Myocyte (in vitro differentiated cells): Measurements from ENCODE around the gene RASA4B. TPM values are rescaled to one million over a fixed set of nuclear protein-coding genes. Genes with fewer than 3 reads are reported as not detected.
"Not testable (repeated sequence)": the region's sequence is repeated elsewhere in the genome, so short reads cannot be mapped to it uniquely, and the experiment has no call there.

Experiments
- DNase-seq: peaks from one replicate; pipeline ENCODE4 v3.0.0-alpha.2; 2012; ENCODE audit warnings: low read depth
- polyA plus RNA-seq: library from polyadenylated mRNA; unstranded; fragments of >200 nt; gene quantifications from one replicate; pipeline ENCODE4 v1.2.1, GENCODE V29; 2012; ENCODE audit warnings: missing spikeins
- total RNA-seq: library from RNA; depleted of rRNA; stranded (reverse); fragments of >200 nt; gene quantifications from 2 replicates; pipeline ENCODE4 v1.2.3, GENCODE V29; 2014

RASA4B gene
- total RNA-seq, result 17.4 and 19.8 TPM in 2 replicates
- polyA plus RNA-seq, result 18.7 TPM

DNA sequence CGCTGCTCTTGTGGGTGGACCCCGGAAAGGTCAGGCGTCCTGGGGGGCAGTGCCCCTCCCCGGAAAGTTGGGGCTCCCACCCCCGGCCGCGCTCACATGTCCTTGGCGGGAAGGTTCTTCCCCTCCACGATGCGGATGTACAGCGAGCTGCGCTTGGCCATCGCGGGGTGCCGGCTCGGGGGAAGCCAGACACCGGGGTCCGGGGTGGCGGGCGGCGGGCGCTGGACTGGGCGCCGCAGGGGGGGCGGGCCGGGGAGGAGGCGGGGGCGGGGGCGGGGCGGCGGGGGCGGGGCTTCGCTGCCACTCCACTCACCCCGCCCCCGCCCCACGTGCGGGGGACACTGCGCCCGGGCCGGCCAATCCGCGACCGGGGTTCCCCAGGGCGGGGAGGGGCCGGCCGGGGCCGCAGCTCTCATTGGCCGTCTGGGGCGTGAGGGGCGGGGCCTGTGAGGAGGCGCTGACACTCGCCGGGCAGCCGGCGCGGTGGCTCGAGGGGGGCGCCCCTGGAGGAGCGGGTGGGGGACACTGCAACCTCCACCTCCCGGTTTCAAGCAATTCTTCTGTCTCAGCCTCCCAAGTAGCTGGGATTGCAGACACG is at the start of gene RASA4B:
Gene RASA4B, minus strand, starts transcription at position 228 of the 598 bp plus-strand sequence. Its CDS starts 67 bp downstream, at position 161.
- DNase-seq, result peak; percentile 1

DNA sequence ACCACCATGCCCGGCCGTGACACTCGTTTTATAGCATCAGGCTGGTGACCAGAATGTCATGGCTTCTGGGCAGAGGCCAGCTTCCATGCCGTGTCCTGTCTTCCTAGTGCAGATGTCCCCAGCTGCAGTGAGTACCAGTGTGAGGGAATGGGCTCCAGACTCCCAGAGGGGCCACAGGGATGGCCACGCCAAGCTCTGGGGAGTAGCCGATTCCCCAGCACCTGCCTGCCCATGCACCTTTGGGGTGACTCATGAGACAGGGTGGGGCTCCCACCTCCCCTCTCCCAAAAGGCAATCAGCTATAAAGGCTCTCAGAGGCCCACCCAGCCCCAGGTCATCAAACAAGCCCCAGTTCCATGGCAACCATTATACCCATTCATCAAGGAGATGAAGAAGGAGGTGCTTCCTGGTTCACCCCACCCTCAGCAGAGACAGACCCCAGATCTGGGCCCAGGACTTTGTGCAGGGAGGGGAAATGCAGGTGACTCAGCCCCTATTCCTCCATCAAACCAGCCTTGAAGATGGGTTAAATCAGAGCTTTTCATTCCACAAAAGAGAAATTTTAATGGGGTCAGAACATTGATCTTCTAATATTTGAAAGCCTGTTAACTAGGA is 33.3 kb upstream of the RASA4B start, which contains the start of gene SPDYE2:
Gene SPDYE2, plus strand, starts transcription at position 419 of the 615 bp plus-strand sequence. CDS start 2,030 bp downstream, outside the sequence.
- not testable (repeated sequence) for DNase-seq

GRCh38 chr7:102546353-102546752 is 28.8 kb upstream of the RASA4B start:
- not testable (repeated sequence) for DNase-seq

GRCh38 chr7:102545288-102545687 is 27.7 kb upstream of the RASA4B start:
- not testable (repeated sequence) for DNase-seq

- DNase-seq, result not testable (repeated sequence)
These were observed 26.8 kb upstream of the RASA4B start for GRCh38 chr7:102544372-102544771.

- DNase-seq, result not testable (repeated sequence)
These were observed 26.0 kb upstream of the RASA4B start, which contains the start of gene UPK3BL2 for GRCh38 chr7:102543596-102543995. UPK3BL2 (minus strand) TSS chr7:102543696; CDS start chr7:102543636, 60 bp downstream.

GRCh38 chr7:102542771-102543170 is 25.2 kb upstream of the RASA4B start:
- not testable (repeated sequence) for DNase-seq

GRCh38 chr7:102542083-102542482 is 24.5 kb upstream of the RASA4B start:
- not testable (repeated sequence) for DNase-seq

- not testable (repeated sequence) for DNase-seq
These were observed 23.0 kb upstream of the RASA4B start for GRCh38 chr7:102540604-102541003.

DNA sequence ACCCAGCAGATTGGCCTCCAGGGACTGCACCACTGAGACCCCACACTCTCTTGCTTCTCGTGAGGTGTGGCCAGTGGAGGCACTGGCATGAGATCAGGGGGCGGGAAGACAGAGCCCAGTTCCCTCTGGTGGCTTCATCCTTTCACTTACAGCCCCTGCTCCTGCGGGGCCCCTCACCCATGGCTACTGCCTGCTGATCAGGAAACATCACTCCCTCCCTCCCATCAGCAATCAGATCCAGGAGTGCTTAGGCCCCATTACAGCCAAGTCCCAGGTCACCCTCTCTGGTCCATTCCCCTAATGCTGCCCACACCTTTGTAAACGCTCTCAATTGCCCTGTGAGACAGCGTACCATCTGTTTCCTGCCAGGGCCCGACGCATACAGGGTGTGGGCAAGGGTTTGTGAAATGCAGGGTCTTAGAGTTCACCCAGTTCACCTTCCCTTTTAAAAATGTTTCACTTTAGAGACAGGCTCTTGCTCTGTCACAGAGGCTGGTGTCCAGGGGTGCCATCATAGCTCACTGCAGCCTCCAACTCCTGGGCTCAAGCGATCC is 17.6 kb upstream of the RASA4B start:
- DNase-seq, result not testable (repeated sequence)

GRCh38 chr7:102532127-102532526 is 14.6 kb upstream of the RASA4B start:
- DNase-seq, result not testable (repeated sequence)

DNA sequence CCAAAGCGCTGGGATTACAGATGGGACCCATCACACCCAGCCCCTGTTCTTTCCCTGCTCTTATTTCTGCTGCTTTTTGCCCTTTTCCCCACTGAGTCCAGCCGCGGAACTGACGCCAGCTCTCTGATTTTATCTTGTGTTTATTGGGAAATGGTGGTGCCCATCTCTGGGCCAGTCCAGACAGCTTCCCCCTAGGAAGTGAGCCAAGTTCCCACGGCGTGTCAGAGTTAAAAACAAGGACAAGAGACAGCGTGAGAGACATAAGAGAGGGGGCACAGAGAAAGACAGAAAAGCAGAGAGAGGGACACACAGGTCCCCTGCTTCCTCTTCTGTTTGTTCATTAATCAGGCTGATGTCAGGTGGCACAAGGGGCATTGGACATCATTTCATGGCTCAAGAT is 14.0 kb upstream of the RASA4B start:
- not testable (repeated sequence) for DNase-seq

GRCh38 chr7:102527822-102528793 is 10.5 kb upstream of the RASA4B start:
- not testable (repeated sequence) for DNase-seq

GRCh38 chr7:102527182-102527581 is 9.6 kb upstream of the RASA4B start:
- not testable (repeated sequence) for DNase-seq

- DNase-seq, result not testable (repeated sequence)
These were observed 7.2 kb upstream of the RASA4B start for GRCh38 chr7:102524803-102525202.

DNA sequence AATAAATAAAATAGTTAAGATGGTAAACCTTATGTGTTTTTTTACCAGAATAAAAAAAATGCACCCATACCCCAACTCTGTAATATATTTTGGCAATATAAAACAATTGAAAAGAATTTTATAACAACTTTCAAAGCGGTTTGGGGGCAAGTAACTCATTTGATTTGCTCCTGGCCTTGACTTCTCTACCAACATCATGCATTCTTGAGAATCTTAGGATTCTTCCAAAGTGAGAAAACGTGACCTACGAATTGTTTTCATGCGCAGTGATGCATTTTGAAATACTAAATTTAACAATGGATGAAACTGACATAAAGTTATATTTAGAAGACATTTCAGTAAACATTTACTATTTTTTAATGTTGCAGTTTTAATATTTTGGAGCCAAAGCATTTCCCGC is 3.2 kb upstream of the RASA4B start:
- DNase-seq, result not testable (repeated sequence)

GRCh38 chr7:102516951-102517350 is 626 bp downstream of the RASA4B start:
- DNase-seq, result not testable (repeated sequence)

DNA sequence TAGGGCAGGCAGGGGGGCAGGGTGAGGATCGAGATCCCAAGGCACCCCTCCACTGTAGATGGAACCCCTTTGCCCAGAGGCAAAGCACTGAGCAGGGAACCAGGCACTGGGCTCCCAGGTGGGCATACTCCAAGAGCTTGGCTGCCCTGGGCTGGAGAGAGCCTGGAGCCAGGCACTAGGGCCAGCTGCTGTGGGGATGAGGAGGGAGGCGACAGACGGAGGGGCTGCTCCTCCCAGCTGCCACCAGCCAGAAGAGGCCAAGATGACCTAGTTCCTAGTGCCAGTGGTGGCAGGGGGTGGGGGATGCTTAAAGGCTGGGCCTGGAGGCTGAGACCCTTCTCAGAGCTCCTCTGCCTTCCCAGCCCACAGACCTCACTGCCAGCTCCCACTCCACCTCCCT is 1.7 kb downstream of the RASA4B start:
- not testable (repeated sequence) for DNase-seq

DNA sequence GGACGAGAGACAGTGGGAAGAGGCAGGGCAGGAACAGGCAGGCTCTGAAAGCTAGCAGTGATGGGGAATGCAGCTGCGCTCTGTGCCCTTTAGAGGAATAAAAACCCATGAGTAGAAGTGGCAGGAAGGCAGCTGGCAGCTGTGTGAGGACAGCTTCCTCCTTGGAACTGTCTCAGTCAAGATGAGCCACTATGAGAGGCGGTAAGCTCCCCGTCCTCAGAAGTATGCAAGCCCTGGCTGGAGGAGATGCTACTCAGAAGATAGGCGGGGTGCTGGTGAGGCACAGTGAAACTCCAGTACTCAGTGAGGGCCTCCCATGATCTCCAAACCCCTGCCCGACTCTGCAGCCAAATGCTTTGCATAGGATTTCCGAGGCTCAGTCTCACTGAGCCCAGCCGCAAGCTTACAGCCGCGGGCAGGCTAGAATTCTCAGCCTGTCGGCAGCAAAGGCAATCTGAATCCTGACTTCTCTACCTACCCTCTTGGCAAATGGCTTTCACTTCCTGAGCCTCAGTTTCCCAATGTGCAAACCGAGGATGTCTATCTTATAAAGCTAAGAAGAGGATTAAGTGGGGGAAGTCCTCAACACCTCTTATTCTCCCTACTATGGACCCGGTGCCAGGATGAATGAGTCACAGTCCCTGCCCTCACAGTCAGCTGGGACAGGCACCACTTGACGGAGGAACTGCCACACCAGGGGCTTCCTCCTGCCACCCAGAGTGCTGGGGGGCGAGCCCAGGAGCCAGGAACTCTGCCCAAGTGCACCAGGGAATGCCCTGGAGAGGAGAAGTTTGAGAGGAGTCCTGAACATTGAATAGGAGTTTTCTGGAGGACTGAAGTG is 2.5 kb downstream of the RASA4B start:
- DNase-seq, result not testable (repeated sequence)

DNA sequence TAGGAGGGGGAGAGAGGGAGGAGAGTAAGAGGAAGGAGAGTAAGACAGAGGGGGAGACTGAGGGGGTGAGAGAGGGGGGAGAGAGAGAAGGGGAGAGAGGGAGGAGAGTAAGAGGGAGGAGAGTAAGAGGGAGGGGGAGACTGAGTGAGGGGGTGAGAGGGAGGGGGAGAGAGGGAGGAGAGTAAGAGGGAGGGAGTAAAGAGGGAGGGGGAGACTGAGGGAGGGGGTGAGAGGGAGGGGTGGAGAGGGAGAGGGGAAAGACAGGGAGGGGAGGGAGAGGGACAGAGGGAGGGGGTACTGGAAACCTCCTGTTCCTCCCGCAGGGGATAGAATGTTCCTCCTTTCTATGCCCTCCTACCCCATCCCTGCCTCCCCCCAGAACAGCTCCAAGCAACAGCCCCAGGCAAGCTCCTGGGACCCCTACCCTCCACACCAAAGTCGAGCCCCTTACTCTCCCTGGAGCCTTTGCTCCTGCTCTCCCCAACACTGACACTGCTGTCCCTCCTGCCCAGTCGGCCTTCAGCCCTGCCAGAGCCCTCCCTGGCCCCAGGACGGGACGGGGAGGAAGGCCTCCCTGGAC is 4.8 kb downstream of the RASA4B start:
- DNase-seq, result peak; percentile 47
